HG03378 (cell line): Measurements from ENCODE around the gene HK3.
"Not testable (repeated sequence)": the region's sequence is repeated elsewhere in the genome, so short reads cannot be mapped to it uniquely, and the experiment has no call there.

Source experiments
- ATAC-seq: cut with Tn5 transposase; IDR thresholded peaks from one replicate; pipeline ENCODE4 v1.9.1; 2021; ENCODE audit warnings: mild to moderate bottlenecking, moderate library complexity; ENCODE audit not compliant: unreplicated experiment

The HK3 gene

GRCh38 chr5:176870644-176871043 is 28.5 kb downstream of the HK3 start:
- not testable (repeated sequence) for ATAC-seq

GRCh38 chr5:176870110-176870591 is 29.0 kb downstream of the HK3 start:
- no peak for ATAC-seq

- ATAC-seq = no peak
Measured at GRCh38 chr5:176869501-176870109, 29.5 kb downstream of the HK3 start.

DNA sequence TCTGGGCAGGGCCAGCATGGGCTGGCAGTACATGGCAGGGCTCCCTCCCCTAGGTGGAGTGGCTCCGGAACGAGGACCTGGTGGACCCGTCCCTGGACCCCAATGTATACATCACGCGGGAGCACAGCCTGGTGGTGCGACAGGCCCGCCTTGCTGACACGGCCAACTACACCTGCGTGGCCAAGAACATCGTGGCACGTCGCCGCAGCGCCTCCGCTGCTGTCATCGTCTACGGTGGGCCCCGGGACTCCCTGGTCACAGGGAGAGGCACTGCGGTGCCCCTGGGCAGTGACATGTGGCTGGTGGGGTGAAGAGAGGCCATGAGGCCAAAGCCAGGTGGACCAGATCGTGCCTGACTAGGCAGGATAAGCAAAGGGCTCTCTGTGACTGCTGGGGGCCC is 30.4 kb downstream of the HK3 start:
- ATAC-seq = no peak

DNA sequence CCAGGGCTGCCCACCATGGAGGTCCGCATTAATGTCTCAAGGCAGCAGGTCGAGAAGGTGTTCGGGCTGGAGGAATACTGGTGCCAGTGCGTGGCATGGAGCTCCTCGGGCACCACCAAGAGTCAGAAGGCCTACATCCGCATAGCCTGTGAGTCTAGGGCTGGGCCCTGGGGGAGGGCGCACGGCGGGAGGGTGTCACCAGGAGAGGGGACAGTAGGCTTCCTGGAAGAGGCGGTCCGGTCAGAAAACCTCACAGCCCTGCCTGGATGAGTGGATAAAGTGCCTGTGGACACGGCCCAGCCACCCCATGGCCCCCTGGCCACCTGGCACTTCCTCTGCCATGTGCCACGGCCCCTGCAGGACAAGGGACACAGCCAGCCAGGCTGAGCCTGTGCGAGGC is 31.0 kb downstream of the HK3 start:
- ATAC-seq = no peak

DNA sequence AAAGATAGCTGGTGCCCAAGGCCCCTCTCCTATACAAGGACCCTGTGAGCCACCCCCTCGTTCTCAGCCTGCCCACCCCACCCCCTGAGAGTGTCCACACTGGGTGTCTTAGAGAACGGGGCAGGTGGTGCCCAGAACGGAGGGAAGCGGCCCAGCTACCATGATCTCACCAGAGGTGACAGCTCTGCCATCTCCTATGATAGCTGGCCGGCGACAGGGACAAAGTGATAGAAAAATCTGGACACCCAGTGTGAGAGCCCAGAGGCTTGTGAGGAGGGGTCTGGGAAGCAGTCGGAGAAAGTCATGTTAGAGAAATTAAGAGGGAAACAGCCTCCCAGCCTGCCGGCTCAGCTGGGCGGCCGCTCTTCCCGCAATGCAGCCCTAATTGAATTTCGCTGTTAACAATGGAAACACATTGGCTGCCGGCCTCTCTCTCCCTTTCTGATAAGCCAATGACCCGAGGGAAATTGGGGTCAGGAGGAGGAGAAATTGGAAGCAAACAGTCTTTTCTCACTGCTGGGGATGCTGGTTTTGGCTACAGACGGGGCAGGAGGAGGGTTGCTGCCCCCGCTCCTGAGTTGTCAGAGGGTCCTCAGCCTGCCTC is 32.3 kb downstream of the HK3 start:
- no peak for ATAC-seq

- no peak for ATAC-seq
Measured at GRCh38 chr5:176865964-176866363, 33.2 kb downstream of the HK3 start.

- no peak for ATAC-seq
Measured at GRCh38 chr5:176864755-176865154, 34.4 kb downstream of the HK3 start.

GRCh38 chr5:176863765-176864098 is 35.4 kb downstream of the HK3 start:
- ATAC-seq = no peak

DNA sequence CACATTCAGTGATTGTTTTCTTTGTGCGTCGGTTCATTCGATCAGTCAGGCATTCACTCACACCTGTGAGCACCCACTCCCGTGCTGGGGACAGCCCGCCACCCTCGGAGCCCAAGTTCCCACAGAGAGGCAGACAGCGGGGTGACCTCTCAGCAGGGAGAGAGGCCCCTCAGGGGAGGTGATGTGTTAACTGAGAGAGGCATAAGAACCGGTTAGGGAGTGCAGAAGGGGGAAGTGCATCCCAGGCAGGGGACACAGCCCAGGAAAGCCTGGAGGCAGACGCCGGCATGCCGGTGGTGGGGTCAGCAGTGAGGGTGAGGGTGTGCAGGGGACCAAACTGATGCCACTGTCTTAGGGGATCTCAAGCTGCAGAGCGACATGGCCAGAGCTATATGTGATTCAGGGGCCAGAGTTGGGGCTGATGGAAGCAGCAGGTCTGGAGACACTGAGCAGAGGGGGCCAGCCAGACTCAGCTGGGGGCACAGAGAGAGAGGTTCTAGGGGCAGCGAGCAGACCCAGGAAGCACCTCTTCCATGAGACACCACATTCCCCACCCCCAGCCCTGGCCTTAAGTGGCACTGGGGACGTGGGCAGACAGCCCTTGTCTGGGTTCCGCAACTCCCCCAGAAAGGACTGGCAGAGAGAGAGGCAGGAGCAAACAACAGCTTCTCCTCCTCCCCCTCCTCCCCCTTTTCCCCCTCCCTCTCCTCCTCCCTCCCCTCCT is 35.9 kb downstream of the HK3 start:
- ATAC-seq = no peak

DNA sequence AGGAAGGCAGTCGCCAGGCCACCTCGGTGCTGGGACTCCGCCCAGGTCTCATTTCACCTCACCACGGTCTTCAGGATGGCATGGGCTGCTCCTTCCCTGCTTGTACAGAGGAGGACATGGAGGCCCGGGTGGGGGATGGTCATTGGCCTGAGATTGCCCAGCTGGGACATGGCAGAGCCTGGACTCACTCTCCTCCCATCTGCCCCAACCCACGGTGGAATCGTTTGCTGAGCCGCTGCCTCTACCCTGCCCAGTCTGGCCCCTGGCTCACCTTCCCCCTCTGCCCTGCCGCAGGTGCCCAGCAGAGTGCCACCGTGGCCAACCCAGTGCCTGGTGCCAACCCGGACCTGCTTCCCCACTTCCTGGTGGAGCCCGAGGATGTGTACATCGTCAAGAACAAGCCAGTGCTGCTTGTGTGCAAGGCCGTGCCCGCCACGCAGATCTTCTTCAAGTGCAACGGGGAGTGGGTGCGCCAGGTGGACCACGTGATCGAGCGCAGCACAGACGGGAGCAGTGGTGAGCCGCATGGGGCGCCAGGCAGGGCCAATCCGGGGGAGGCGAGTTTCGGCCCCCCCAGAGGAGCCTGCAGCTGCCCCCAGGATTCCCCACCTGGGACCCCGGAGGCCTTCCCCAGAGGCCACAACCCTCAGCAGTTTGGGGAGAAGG is 36.7 kb downstream of the HK3 start:
- no peak for ATAC-seq

GRCh38 chr5:176861276-176861675 is 37.9 kb downstream of the HK3 start:
- ATAC-seq = no peak

DNA sequence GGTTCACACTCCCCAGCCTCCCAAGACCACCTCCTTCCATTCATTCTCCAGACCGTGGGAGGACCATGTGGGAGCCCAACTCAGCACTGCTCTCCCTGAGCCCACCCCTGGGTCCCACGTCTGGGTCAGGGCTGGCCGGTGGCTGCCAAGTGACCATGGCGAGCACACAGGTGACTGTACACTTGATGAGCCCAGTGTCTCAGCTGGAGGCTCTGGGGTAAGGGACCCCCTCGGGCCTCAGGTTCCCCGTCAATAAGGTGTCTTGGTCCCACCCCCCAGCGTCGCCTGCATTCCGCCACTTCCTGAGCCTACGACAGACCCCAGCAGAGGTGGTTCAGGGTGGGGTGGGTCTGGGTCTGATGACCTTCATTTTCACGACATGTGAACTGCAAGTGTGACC is 38.8 kb downstream of the HK3 start:
- no peak for ATAC-seq

DNA sequence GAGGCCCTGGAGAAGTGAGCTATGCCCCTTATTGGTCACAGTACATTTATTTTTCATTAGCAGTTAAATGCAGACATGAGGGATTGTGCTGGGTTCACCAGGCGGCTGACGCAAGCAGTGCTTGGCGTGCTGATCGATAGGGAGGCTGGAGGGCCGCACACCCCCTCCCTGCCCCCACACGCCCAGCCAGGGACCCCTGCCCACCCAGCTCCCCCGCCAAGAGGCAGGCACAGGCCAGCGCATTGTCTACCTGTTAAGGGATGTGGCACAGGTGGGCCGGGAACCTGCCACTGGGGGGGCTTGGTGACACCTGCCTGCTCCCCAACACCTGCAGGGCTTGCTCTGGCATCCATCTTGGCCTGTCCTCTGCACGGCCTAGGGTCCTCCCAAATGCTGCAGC is 39.2 kb downstream of the HK3 start:
- no peak for ATAC-seq

- no peak for ATAC-seq
Measured at GRCh38 chr5:176857894-176858273, 41.3 kb downstream of the HK3 start.

DNA sequence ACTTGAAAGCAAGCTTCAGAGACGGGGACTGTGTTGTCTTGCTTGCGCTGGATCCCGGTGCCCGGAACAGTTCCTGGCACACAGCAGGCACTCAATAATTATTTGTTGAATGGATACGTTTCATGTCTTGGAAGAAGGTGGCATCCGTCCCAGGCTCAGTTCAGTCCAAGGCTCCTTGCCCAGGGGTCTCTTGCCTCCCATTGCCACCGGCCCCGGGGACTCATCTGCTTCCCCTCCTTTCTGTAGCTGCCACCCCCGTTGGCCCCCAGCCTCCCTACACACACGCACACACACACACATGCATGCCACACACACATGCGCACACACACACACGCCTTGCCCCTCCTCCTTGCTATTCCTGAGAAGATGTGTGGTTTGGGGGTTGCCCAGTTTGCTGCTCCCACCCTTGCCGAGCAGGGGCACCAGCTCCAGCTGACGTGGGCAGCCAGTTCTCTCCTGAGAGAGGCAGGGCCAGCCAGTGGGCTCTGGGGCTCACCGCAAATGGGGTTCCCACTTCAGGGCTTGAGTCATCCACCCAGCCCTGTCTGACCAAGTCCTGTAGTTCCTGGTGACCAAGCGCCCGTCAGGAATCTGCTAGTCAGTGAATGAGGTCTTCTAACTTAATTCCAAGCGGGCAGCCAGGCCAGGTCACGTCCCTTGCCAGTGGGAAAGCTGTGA is 41.8 kb downstream of the HK3 start:
- ATAC-seq = no peak

GRCh38 chr5:176856746-176857145 is 42.4 kb downstream of the HK3 start:
- no peak for ATAC-seq

GRCh38 chr5:176855598-176855997 is 43.5 kb downstream of the HK3 start:
- ATAC-seq = no peak

DNA sequence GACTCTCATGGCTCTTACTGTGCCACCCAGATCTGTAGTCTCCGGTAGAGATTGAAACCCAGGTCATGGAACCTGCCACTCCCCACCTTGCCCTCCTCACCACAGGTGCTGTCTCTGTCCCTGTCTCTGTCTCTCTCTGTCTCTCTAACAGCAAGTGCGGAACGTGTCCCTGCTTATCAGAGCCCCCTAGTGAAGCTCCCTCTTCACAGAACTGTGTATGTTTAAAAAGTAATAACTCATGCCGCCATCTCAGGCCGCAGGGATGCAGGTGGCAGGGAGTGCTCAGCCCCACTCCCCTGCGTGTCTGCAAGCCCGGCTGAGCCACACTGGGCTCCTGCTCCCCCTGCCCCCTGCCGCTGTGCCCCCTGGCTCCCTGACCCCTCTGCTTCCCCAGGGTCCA is 45.0 kb downstream of the HK3 start:
- ATAC-seq = no peak

DNA sequence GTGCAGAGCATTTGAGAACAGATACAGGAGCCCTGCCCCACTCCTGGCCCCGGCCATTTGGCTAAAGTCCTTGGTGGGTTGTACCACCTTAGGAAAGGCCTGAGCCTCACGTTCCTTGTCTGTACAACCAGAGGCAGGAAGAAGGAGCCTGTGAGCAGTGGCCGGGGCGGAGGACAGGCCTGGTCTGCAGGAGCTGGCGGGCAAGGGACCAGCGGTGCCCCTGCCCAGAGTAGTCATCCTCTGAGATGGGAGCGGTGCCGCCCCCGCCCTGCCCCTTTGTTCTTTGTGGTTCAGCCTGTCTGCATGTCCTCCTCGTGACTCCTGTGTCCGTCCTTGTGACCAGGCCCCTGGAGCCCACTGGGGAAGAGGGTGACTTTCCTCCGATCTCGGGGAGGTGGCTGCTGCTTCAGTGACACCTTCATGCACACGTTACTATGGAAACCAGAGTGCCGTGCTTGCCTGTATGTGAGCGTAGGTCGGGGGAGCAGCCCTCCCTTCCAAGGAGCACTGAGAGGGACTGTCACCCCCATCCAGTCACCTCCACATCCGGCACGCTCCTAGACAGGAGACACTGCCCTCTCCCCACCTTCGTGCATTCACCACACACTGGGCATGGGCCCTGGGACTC is 45.9 kb downstream of the HK3 start:
- ATAC-seq = no peak
